AG04450 (cell line): ENCODE measurements around the gene PLPP1. TPM values are rescaled to one million over a fixed set of nuclear protein-coding genes. Genes with fewer than 3 reads are reported as not detected.

Experiments
- CTCF ChIA-PET: fragments of 300-600, 350-600 bp; formaldehyde crosslinking; extraction: SDS; loops from one replicate; lab custom pipeline; 2022; ENCODE audit warnings: antibody characterized with exemption, inconsistent platforms; lab: Charles Lee
- POLR2A ChIA-PET: fragments of 350-600 bp; formaldehyde crosslinking; extraction: SDS; loops from one replicate; lab custom pipeline; 2021; ENCODE audit warnings: antibody characterized with exemption, inconsistent platforms; lab: Yijun Ruan, JAX
- DNase-seq: peaks from one replicate; pipeline ENCODE4 v3.0.0-alpha.2; 2011; ENCODE audit warnings: low read depth, low spot score
- H3K27ac ChIP-seq: one replicate; pipeline ENCODE4 v1.5.1; 2012; ENCODE audit warnings: low read depth, low read length, control low read depth
- H3K27me3 ChIP-seq: one replicate; pipeline ENCODE4 v1.6.0; 2012; ENCODE audit warnings: low read length; ENCODE audit not compliant: control insufficient read depth, insufficient read depth
- H3K4me3 ChIP-seq: 2 replicates; pipeline ENCODE4 v1.5.1; 2011; ENCODE audit warnings: mild to moderate bottlenecking, low read depth, low read length, control low read depth
- H3K9me3 ChIP-seq: 2 replicates; pipeline ENCODE4 v1.5.1; 2012; ENCODE audit warnings: low read length; ENCODE audit not compliant: control insufficient read depth, insufficient read depth
- polyA plus RNA-seq: library from polyadenylated mRNA; depleted of rRNA; stranded (reverse); fragments of >200 nt; gene quantifications from 2 replicates; pipeline ENCODE4 v1.2.3, GENCODE V29; 2011
- TF ChIP-seq, protein P1 (sequence below): IDR thresholded peaks from 2 replicates; pipeline ENCODE4 v1.5.1; 2011; ENCODE audit warnings: low read depth, low read length, control low read depth, inconsistent platforms

Gene PLPP1
- polyA plus RNA-seq, 1 experiment, result 54.9 TPM

GRCh38 chr5:55498457-55498856 is 36.3 kb downstream of the PLPP1 start:
- Histone ChIP-seq H3K9me3 (no peaks in the 10 kb centered on the region), H3K4me3 (no peak overlapping the region), H3K27ac (no peak overlapping the region), H3K27me3 (no peaks in the 10 kb centered on the region)
- ChIA-PET CTCF (interaction anchor here (0.7 kb wide), 1 partner anchor 333 kb away, joined by 4 read pairs; no protein-coding TSS in a partner anchor), POLR2A (no interaction called here)
- TF ChIP-seq, protein P1, sequence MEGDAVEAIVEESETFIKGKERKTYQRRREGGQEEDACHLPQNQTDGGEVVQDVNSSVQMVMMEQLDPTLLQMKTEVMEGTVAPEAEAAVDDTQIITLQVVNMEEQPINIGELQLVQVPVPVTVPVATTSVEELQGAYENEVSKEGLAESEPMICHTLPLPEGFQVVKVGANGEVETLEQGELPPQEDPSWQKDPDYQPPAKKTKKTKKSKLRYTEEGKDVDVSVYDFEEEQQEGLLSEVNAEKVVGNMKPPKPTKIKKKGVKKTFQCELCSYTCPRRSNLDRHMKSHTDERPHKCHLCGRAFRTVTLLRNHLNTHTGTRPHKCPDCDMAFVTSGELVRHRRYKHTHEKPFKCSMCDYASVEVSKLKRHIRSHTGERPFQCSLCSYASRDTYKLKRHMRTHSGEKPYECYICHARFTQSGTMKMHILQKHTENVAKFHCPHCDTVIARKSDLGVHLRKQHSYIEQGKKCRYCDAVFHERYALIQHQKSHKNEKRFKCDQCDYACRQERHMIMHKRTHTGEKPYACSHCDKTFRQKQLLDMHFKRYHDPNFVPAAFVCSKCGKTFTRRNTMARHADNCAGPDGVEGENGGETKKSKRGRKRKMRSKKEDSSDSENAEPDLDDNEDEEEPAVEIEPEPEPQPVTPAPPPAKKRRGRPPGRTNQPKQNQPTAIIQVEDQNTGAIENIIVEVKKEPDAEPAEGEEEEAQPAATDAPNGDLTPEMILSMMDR, result no peak
- DNase-seq, result no peak

DNA sequence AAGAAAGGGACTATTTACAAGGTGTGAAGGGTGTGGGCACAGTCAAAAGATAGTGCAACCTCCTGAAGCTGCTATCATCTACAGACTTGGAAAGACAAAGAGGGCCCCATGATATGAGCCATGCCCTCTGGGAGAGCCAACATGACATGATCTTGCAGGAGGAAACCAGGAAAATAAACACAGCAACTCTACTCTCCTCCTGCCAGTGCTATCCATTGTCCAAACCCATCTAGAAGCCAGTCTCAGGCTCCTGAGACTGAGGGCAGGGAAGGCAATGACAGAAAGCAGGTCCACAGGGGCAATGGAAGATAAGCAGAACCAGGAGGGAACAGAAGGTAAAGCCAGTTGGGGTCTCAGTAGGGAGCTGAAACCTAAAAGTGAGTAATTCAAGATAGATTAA is 37.1 kb downstream of the PLPP1 start:
- POLR2A ChIA-PET, result no interaction called here
- H3K9me3 ChIP-seq, result no peaks in the 10 kb centered on the region
- TF ChIP-seq, protein P1, result no peak
- H3K27ac ChIP-seq, result no peak overlapping the region
- H3K4me3 ChIP-seq, result no peak overlapping the region
- CTCF ChIA-PET, result no interaction called here
- H3K27me3 ChIP-seq, result no peaks in the 10 kb centered on the region
- no peak for DNase-seq

GRCh38 chr5:55495216-55495615 is 39.5 kb downstream of the PLPP1 start:
- no peak for DNase-seq
- no peak overlapping the region for H3K27ac ChIP-seq
- H3K4me3 ChIP-seq, result no peak overlapping the region
- no peaks in the 10 kb centered on the region for H3K27me3 ChIP-seq
- CTCF ChIA-PET, result interaction anchor here (0.7 kb wide), 1 partner anchor 87 kb away, joined by 3 read pairs; no protein-coding TSS in a partner anchor
- POLR2A ChIA-PET, result no interaction called here
- H3K9me3 ChIP-seq, result no peaks in the 10 kb centered on the region
- TF ChIP-seq, protein P1, result no peak

GRCh38 chr5:55492449-55492848 is 42.3 kb downstream of the PLPP1 start:
- POLR2A ChIA-PET, result no interaction called here
- TF ChIP-seq, protein P1, result no peak
- H3K27me3 ChIP-seq, result no peaks in the 10 kb centered on the region
- H3K9me3 ChIP-seq, result no peaks in the 10 kb centered on the region
- no peak overlapping the region for H3K4me3 ChIP-seq
- CTCF ChIA-PET, result no interaction called here
- H3K27ac ChIP-seq, result no peak overlapping the region
- DNase-seq, result no peak

DNA sequence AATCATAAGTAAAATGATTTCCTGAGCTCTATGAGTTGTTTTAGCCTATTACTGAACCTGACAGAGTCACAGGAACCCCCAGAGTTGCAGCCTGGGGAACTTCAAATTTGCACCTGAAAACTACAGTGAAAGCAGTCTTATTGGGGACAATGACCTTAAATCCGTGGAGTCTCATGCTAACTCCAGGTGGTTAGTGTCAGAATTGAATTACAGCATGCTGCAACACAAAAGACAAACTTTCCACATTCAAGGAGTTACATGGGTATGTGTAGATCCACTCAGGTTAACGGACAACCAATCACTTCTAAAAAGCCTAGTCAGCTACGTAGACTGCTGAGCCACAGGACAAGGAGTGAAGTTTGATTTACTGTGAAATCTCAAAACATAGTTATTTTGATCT is 49.7 kb downstream of the PLPP1 start:
- Histone ChIP-seq H3K27me3 (no peaks in the 10 kb centered on the region), H3K9me3 (no peaks in the 10 kb centered on the region), H3K27ac (no peak overlapping the region), H3K4me3 (no peak overlapping the region)
- POLR2A ChIA-PET, result no interaction called here
- CTCF ChIA-PET, result no interaction called here
- DNase-seq, result no peak
- TF ChIP-seq, protein P1, result no peak
